SK-N-SH treated with all-trans-retinoic acid at 6 μM for 48 hours (cell line): Measurements from ENCODE around the gene SCFD2.

Experiments used
- ATAC-seq: fragments of 200-7000 bp; cut with Tn5 transposase; 3 replicates; pipeline ENCODE4 v1.9.1; 2020; ENCODE audit warnings: mild to moderate bottlenecking, moderate library complexity
- ARNTL ChIP-seq: fragments of 450-650 bp; formaldehyde crosslinking; IDR thresholded peaks from 2 replicates; pipeline ENCODE4 v1.5.0; 2020; ENCODE audit warnings: low read depth, mild to moderate bottlenecking, moderate library complexity, borderline replicate concordance
- BACH2 ChIP-seq: fragments of 250-450 bp; sonication (Bioruptor Pico); IDR thresholded peaks from 2 replicates; pipeline ENCODE4 v1.9.0; 2021; ENCODE audit warnings: mild to moderate bottlenecking, borderline replicate concordance
- CSDC2 ChIP-seq: fragments of 250-450 bp; sonication (Bioruptor Pico); IDR thresholded peaks from 2 replicates; pipeline ENCODE4 v1.5.0; 2020; ENCODE audit warnings: mild to moderate bottlenecking, moderate library complexity
- CSRNP3 ChIP-seq: fragments of 250-450 bp; sonication (Bioruptor Pico); IDR thresholded peaks from 2 replicates; pipeline ENCODE4 v1.5.1; 2021; ENCODE audit warnings: mild to moderate bottlenecking, moderate library complexity
- ESRRG ChIP-seq: fragments of 250-450 bp; sonication (Bioruptor Pico); IDR thresholded peaks from 2 replicates; pipeline ENCODE4 v1.6.1; 2021; ENCODE audit warnings: mild to moderate bottlenecking
- GLIS3 ChIP-seq: fragments of 250-450 bp; sonication (Bioruptor Pico); IDR thresholded peaks from 2 replicates; pipeline ENCODE4 v1.5.0; 2020; ENCODE audit warnings: mild to moderate bottlenecking, moderate library complexity
- ISL1 ChIP-seq: fragments of 250-450 bp; sonication (Bioruptor Pico); IDR thresholded peaks from 2 replicates; pipeline ENCODE4 v2.1.2; 2022; ENCODE audit warnings: mild to moderate bottlenecking, moderate library complexity
- OSR1 ChIP-seq: fragments of 250-450 bp; sonication (Bioruptor Pico); IDR thresholded peaks from 2 replicates; pipeline ENCODE4 v1.8.0; 2022; ENCODE audit warnings: moderate library complexity, mild to moderate bottlenecking, inconsistent platforms
- PATZ1 ChIP-seq: fragments of 250-450 bp; sonication (Bioruptor Pico); IDR thresholded peaks from 2 replicates; pipeline ENCODE4 v1.8.0; 2020; ENCODE audit warnings: mild to moderate bottlenecking, moderate library complexity, borderline replicate concordance
- PPARA ChIP-seq: fragments of 250-450 bp; sonication (Bioruptor Pico); IDR thresholded peaks from 2 replicates; pipeline ENCODE4 v1.5.0; 2020; ENCODE audit warnings: mild to moderate bottlenecking, borderline replicate concordance
- RARB ChIP-seq: fragments of 250-450 bp; sonication (Bioruptor Pico); IDR thresholded peaks from 2 replicates; pipeline ENCODE4 v1.8.0; 2021; ENCODE audit warnings: mild to moderate bottlenecking, moderate library complexity
- SNAI2 ChIP-seq: fragments of 250-450 bp; sonication (Bioruptor Pico); IDR thresholded peaks from 2 replicates; pipeline ENCODE4 v1.5.0; 2020; ENCODE audit warnings: mild to moderate bottlenecking, moderate library complexity
- TCF4 ChIP-seq: fragments of 250-450 bp; sonication (Bioruptor Pico); IDR thresholded peaks from 2 replicates; pipeline ENCODE4 v1.8.0; 2021; ENCODE audit warnings: mild to moderate bottlenecking, moderate library complexity, borderline replicate concordance
- TOX ChIP-seq: fragments of 250-450 bp; sonication (Bioruptor Pico); IDR thresholded peaks from 2 replicates; pipeline ENCODE4 v1.8.0; 2021; ENCODE audit warnings: mild to moderate bottlenecking, moderate library complexity, borderline replicate concordance
- ZC3H10 ChIP-seq: fragments of 250-450 bp; sonication (Bioruptor Pico); IDR thresholded peaks from 2 replicates; pipeline ENCODE4 v1.5.1; 2021; ENCODE audit warnings: mild to moderate bottlenecking, moderate library complexity
- ZFP3 ChIP-seq: fragments of 250-450 bp; sonication (Bioruptor Pico); IDR thresholded peaks from 2 replicates; pipeline ENCODE4 v1.5.0; 2020; ENCODE audit warnings: mild to moderate bottlenecking, moderate library complexity
- ZNF565 ChIP-seq: fragments of 450-650 bp; formaldehyde crosslinking; conservative IDR thresholded peaks from 2 replicates; pipeline ENCODE4 v1.5.0; 2020; ENCODE audit warnings: low read depth, mild to moderate bottlenecking, moderate library complexity
- ZNF70 ChIP-seq: fragments of 450-650 bp; formaldehyde crosslinking; IDR thresholded peaks from 2 replicates; pipeline ENCODE4 v1.5.0; 2020; ENCODE audit warnings: mild to moderate bottlenecking, moderate library complexity
- TF ChIP-seq, protein P1 (sequence below): fragments of 250-450 bp; sonication (Bioruptor Pico); IDR thresholded peaks from 2 replicates; pipeline ENCODE4 v1.5.0; 2020; ENCODE audit warnings: mild to moderate bottlenecking, moderate library complexity
- TF ChIP-seq, protein P2 (sequence below): fragments of 250-450 bp; sonication (Bioruptor Pico); IDR thresholded peaks from 2 replicates; pipeline ENCODE4 v1.5.1; 2020; ENCODE audit warnings: low read depth, mild to moderate bottlenecking, moderate library complexity

SCFD2 gene

DNA sequence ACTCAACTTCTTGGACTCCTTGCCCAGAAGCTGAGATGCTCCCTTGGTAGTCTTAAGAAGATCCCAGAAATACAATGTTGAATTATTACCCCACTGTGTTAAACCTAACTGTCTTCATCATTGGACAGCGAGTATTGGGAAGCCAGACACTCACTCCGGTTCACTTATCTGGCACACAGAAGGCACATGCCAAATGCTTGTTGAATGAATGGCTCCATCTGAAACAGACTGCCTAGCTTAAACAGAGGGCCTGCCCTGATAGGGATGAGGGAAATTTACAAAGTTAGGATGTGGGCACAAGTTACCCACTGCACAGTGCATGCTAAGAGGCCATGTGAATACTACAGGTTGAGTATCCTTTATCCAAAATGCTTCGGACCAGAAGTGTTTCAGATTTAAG lies 424.4 kb downstream of the SCFD2 start:
- no peak for TF ChIP-seq ZC3H10
- TF ChIP-seq, protein P1, sequence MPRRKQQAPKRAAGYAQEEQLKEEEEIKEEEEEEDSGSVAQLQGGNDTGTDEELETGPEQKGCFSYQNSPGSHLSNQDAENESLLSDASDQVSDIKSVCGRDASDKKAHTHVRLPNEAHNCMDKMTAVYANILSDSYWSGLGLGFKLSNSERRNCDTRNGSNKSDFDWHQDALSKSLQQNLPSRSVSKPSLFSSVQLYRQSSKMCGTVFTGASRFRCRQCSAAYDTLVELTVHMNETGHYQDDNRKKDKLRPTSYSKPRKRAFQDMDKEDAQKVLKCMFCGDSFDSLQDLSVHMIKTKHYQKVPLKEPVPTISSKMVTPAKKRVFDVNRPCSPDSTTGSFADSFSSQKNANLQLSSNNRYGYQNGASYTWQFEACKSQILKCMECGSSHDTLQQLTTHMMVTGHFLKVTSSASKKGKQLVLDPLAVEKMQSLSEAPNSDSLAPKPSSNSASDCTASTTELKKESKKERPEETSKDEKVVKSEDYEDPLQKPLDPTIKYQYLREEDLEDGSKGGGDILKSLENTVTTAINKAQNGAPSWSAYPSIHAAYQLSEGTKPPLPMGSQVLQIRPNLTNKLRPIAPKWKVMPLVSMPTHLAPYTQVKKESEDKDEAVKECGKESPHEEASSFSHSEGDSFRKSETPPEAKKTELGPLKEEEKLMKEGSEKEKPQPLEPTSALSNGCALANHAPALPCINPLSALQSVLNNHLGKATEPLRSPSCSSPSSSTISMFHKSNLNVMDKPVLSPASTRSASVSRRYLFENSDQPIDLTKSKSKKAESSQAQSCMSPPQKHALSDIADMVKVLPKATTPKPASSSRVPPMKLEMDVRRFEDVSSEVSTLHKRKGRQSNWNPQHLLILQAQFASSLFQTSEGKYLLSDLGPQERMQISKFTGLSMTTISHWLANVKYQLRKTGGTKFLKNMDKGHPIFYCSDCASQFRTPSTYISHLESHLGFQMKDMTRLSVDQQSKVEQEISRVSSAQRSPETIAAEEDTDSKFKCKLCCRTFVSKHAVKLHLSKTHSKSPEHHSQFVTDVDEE (CRISPR knock-in tag), result no peak
- no peak for TF ChIP-seq OSR1
- TF ChIP-seq, protein P2, sequence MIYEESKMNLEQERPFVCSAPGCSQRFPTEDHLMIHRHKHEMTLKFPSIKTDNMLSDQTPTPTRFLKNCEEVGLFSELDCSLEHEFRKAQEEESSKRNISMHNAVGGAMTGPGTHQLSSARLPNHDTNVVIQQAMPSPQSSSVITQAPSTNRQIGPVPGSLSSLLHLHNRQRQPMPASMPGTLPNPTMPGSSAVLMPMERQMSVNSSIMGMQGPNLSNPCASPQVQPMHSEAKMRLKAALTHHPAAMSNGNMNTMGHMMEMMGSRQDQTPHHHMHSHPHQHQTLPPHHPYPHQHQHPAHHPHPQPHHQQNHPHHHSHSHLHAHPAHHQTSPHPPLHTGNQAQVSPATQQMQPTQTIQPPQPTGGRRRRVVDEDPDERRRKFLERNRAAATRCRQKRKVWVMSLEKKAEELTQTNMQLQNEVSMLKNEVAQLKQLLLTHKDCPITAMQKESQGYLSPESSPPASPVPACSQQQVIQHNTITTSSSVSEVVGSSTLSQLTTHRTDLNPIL (CRISPR knock-in tag), result no peak
- TF ChIP-seq ZFP3 (CRISPR knock-in tag), result no peak
- TF ChIP-seq TOX (CRISPR knock-in tag), result no peak
- no peak for TF ChIP-seq ARNTL (CRISPR knock-in tag)
- no peak for TF ChIP-seq ISL1 (CRISPR knock-in tag)
- TF ChIP-seq RARB (CRISPR knock-in tag), result no peak
- TF ChIP-seq ESRRG (CRISPR knock-in tag), result no peak
- no peak for TF ChIP-seq CSDC2
- no peak for TF ChIP-seq PATZ1 (CRISPR knock-in tag)
- ATAC-seq, result no peak

DNA sequence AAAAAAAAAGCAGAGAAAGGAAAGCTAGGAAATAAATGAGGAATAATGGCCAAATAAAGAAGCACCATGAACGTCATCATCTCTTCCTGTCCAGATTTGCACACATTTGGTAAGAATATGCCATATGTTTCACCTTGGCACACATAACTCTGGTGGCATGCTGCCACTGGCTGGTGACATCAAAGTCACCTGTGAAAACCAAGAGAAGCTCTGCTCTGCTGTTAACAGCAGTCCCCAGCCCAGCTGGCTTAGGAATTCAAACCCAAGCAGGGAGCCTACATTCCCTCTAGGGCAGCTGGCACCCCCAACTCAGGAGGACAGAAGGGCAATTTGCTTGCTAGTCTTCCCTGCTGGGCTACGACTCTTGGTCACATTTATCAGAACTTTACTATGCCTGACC lies 426.1 kb downstream of the SCFD2 start:
- TF ChIP-seq, protein P2 (CRISPR knock-in tag), result no peak
- TF ChIP-seq ARNTL (CRISPR knock-in tag), result no peak
- no peak for TF ChIP-seq BACH2 (CRISPR knock-in tag)
- no peak for TF ChIP-seq ZNF70 (CRISPR knock-in tag)
- TF ChIP-seq PPARA (CRISPR knock-in tag), result no peak
- TF ChIP-seq ZNF565, result no peak
- no peak for TF ChIP-seq GLIS3 (CRISPR knock-in tag)
- no peak for TF ChIP-seq TCF4 (CRISPR knock-in tag)
- TF ChIP-seq ZFP3 (CRISPR knock-in tag), result no peak
- TF ChIP-seq ZC3H10, result no peak
- TF ChIP-seq CSDC2, result no peak
- TF ChIP-seq, protein P1 (CRISPR knock-in tag), result no peak
- no peak for TF ChIP-seq SNAI2 (CRISPR knock-in tag)
- TF ChIP-seq RARB (CRISPR knock-in tag), result no peak
- TF ChIP-seq ISL1 (CRISPR knock-in tag), result no peak
- TF ChIP-seq CSRNP3 (CRISPR knock-in tag), result no peak
- ATAC-seq, result no peak
